Neural progenitor cell (in vitro differentiated cells): Measurements from ENCODE around the gene EPDR1. TPM values are rescaled to one million over a fixed set of nuclear protein-coding genes. Genes with fewer than 3 reads are reported as not detected.
A peak's percentile ranks its signal among the peaks of the same experiment; 100 is the strongest.

Experiments used
- DNase-seq: peaks from one replicate; pipeline ENCODE4 v3.0.0-alpha.2; 2016; ENCODE audit warnings: low spot score
- H2AFZ ChIP-seq: fragments of 200-600 bp; sonication (generic); replicated peaks from 2 replicates; pipeline ENCODE4 v1.6.1; 2016; ENCODE audit warnings: antibody characterized with exemption
- H3F3A ChIP-seq: fragments of 200-600 bp; sonication (generic); 2 replicates; pipeline ENCODE4 v1.6.1; 2016; ENCODE audit warnings: antibody characterized with exemption, low read depth
- H3K27ac ChIP-seq: fragments of 200-600 bp; sonication (generic); 2 replicates; pipeline ENCODE4 v1.5.1; 2016; ENCODE audit warnings: mild to moderate bottlenecking
- H3K27me3 ChIP-seq: fragments of 200-600 bp; sonication (generic); 2 replicates; pipeline ENCODE4 v1.6.1; 2016; ENCODE audit warnings: mild to moderate bottlenecking, moderate library complexity
- H3K36me3 ChIP-seq: fragments of 200-600 bp; sonication (generic); 2 replicates; pipeline ENCODE4 v1.5.1; 2016
- H3K4me1 ChIP-seq: fragments of 200-600 bp; sonication (generic); 2 replicates; pipeline ENCODE4 v1.6.1; 2016; ENCODE audit warnings: mixed run types
- H3K4me2 ChIP-seq: fragments of 200-600 bp; sonication (generic); 2 replicates; pipeline ENCODE4 v1.6.1; 2016
- H3K4me3 ChIP-seq: fragments of 200-600 bp; sonication (generic); 2 replicates; pipeline ENCODE4 v1.5.1; 2016
- H3K79me2 ChIP-seq: fragments of 200-600 bp; sonication (generic); 2 replicates; pipeline ENCODE4 v1.6.1; 2016; ENCODE audit warnings: low read depth
- H3K9ac ChIP-seq: fragments of 200-600 bp; sonication (generic); 2 replicates; pipeline ENCODE4 v1.6.1; 2016
- H3K9me3 ChIP-seq: fragments of 200-600 bp; sonication (generic); 2 replicates; pipeline ENCODE4 v1.5.1; 2016; ENCODE audit warnings: low read depth
- H4K20me1 ChIP-seq: fragments of 200-600 bp; sonication (generic); 2 replicates; pipeline ENCODE4 v1.6.1; 2016; ENCODE audit warnings: low read depth
- H3K27ac Mint-ChIP-seq: 3 replicates; pipeline ENCODE4 v1.8.0; 2021; ENCODE audit warnings: mixed read lengths
- H3K27me3 Mint-ChIP-seq: 2 replicates; pipeline ENCODE4 v1.8.0; 2022; ENCODE audit warnings: low read depth, mild to moderate bottlenecking, inconsistent platforms, moderate library complexity, mixed read lengths; ENCODE audit not compliant: insufficient read depth
- H3K36me3 Mint-ChIP-seq: 3 replicates; pipeline ENCODE4 v1.8.0; 2021; ENCODE audit warnings: mixed read lengths
- H3K4me1 Mint-ChIP-seq: 3 replicates; pipeline ENCODE4 v1.8.0; 2021; ENCODE audit warnings: mixed read lengths
- H3K4me3 Mint-ChIP-seq: 3 replicates; pipeline ENCODE4 v1.8.0; 2021; ENCODE audit warnings: mild to moderate bottlenecking, moderate library complexity, mixed read lengths
- H3K9me3 Mint-ChIP-seq: 3 replicates; pipeline ENCODE4 v1.8.0; 2020; ENCODE audit warnings: mixed read lengths
- EZH2 ChIP-seq: fragments of 200-600 bp; sonication (generic); IDR thresholded peaks from 2 replicates; pipeline ENCODE4 v1.6.1; 2017; ENCODE audit warnings: antibody characterized with exemption, mild to moderate bottlenecking, moderate library complexity
- EZH2phosphoT487 ChIP-seq: fragments of 200-600 bp; sonication (generic); IDR thresholded peaks from 2 replicates; pipeline ENCODE4 v1.6.1; 2017; ENCODE audit warnings: antibody characterized with exemption
- total RNA-seq: library from RNA; depleted of rRNA; stranded (reverse); fragments of >200 nt; gene quantifications from 2 replicates; pipeline ENCODE4 v1.2.3, GENCODE V29; 2015; ENCODE audit warnings: low replicate concordance
- TF ChIP-seq, protein P1 (sequence below): fragments of 200-600 bp; sonication (generic); IDR thresholded peaks from 2 replicates; pipeline ENCODE4 v1.5.1; 2017; ENCODE audit warnings: antibody characterized with exemption, mild to moderate bottlenecking

EPDR1 gene
- total RNA-seq, 1 donor from 2014 or later = 6.8 TPM

DNA sequence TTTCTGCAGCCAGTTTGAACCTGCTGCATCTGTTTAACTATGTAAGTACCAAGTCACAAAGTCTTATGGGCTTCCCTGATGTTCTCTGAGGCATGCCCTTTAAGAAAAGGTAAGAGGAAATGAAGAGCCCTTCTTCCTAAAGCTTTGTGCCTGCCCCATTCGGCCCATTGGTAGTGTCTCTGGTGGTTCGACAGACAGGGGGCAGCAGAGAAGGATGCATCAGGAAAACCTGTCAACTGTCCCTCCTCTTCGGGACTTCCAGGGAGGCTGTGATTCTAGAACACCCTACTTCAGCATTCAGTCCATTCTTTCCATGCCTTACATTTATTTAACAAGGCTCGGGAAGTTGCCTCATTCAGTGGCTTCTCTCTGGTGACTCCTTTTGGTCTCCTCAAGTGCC, 1.9 kb upstream of the EPDR1 start:
- no peaks in the 10 kb centered on the region for H3K36me3 Mint-ChIP-seq
- peaks cover 18% of the 10 kb centered on the region for H3K4me1 Mint-ChIP-seq
- no peak for DNase-seq
- Histone ChIP-seq H3K4me1 (no peaks in the 10 kb centered on the region), H3K9me3 (no peaks in the 10 kb centered on the region), H3K4me2 (no peak overlapping the region), H3K79me2 (no peaks in the 10 kb centered on the region), H3F3A (no peaks in the 10 kb centered on the region), H2AFZ (no peak overlapping the region), H3K36me3 (no peaks in the 10 kb centered on the region), H3K27ac (no peak overlapping the region), H3K4me3 (no peak overlapping the region), H3K9ac (no peak overlapping the region), H3K27me3 (peaks cover 79% of the 10 kb centered on the region), H4K20me1 (no peaks in the 10 kb centered on the region)
- H3K27ac Mint-ChIP-seq = no peak overlapping the region
- no peaks in the 10 kb centered on the region for H3K9me3 Mint-ChIP-seq
- no peak overlapping the region for H3K4me3 Mint-ChIP-seq
- H3K27me3 Mint-ChIP-seq = peaks cover 44% of the 10 kb centered on the region
- TF ChIP-seq EZH2phosphoT487 = no peak
- no peak for TF ChIP-seq EZH2
- TF ChIP-seq, protein P1, sequence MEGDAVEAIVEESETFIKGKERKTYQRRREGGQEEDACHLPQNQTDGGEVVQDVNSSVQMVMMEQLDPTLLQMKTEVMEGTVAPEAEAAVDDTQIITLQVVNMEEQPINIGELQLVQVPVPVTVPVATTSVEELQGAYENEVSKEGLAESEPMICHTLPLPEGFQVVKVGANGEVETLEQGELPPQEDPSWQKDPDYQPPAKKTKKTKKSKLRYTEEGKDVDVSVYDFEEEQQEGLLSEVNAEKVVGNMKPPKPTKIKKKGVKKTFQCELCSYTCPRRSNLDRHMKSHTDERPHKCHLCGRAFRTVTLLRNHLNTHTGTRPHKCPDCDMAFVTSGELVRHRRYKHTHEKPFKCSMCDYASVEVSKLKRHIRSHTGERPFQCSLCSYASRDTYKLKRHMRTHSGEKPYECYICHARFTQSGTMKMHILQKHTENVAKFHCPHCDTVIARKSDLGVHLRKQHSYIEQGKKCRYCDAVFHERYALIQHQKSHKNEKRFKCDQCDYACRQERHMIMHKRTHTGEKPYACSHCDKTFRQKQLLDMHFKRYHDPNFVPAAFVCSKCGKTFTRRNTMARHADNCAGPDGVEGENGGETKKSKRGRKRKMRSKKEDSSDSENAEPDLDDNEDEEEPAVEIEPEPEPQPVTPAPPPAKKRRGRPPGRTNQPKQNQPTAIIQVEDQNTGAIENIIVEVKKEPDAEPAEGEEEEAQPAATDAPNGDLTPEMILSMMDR = peak; percentile 34

DNA sequence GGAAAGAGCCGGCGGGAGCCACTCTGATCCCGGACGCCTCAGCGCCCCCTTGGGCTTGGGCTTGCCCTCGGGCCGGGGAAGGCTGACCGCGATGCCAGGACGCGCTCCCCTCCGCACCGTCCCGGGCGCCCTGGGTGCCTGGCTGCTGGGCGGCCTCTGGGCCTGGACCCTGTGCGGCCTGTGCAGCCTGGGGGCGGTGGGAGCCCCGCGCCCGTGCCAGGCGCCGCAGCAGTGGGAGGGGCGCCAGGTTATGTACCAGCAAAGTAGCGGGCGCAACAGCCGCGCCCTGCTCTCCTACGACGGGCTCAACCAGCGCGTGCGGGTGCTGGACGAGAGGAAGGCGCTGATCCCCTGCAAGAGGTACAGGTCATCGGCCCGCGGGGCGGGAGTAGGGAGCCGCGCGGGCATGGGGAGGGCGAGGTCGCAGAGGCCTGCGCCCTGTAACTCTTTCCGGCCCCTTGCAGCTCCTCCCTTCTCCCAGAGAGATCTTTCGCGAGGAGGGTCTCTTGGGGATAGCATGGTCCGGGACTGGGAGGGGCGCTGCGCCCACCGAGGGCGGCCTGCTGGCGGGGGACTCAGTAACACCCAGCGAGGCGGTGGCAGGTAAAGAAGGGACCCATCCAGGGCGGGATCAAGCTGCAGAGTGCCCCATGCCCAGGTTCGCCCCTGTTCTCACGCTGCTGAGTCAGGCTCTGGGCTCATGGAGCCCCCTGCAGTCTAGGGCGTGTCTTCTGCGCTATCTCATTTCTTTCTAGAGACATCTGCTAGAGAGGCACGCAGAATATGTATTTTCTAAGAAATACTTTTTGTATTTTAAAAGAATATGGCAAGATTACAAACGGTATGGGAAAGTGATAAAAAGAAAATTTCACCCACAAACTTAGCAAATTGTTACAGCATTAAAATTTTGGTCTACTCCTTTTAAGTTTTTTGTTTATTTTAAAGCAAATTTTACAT, 687 bp downstream of the EPDR1 start:
- Histone ChIP-seq H3K9ac (no peak overlapping the region), H3K4me1 (no peaks in the 10 kb centered on the region), H4K20me1 (no peaks in the 10 kb centered on the region), H3K9me3 (peaks cover 9% of the 10 kb centered on the region), H2AFZ (peak overlapping the region; percentile 96), H3K27ac (no peak overlapping the region), H3K79me2 (no peaks in the 10 kb centered on the region), H3K4me2 (peak overlapping the region; percentile 83), H3K4me3 (peak overlapping the region; percentile 65), H3K36me3 (no peaks in the 10 kb centered on the region), H3K27me3 (peaks cover 53% of the 10 kb centered on the region), H3F3A (no peaks in the 10 kb centered on the region)
- Mint-ChIP-seq H3K4me1 (peaks cover 18% of the 10 kb centered on the region), H3K27me3 (peaks cover 35% of the 10 kb centered on the region), H3K27ac (no peak overlapping the region), H3K36me3 (peaks cover under 1% of the 10 kb centered on the region), H3K4me3 (peak overlapping the region; percentile 91), H3K9me3 (peaks cover 5% of the 10 kb centered on the region)
- TF ChIP-seq EZH2phosphoT487 (no peak), EZH2 (peak; percentile 38)
- TF ChIP-seq, protein P1 = peak; percentile 30
- DNase-seq = peak; percentile 70

DNA sequence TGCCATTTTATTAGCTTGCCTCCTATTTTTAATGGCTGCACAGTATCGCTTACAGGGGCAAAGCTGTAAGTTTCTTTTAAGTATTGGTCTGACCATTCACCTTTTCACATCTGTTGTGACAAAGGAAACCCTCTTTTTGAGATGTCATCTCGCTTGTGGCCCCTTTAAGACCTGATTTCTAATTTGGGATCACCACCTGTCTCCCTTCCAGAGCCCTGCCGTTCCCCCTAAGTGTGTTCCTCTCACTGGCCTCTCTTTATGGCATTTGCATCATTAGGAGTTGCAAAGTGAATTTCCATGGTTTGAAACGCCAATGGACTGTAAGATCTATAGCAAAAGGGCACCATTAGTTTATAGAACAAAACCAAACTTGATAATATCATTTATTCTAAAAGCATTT, 1.4 kb downstream of the EPDR1 start:
- Mint-ChIP-seq H3K36me3 (peaks cover 1% of the 10 kb centered on the region), H3K9me3 (peaks cover 11% of the 10 kb centered on the region), H3K27ac (no peak overlapping the region), H3K4me1 (peaks cover 18% of the 10 kb centered on the region), H3K4me3 (peak overlapping the region; percentile 88), H3K27me3 (peaks cover 31% of the 10 kb centered on the region)
- Histone ChIP-seq H4K20me1 (no peaks in the 10 kb centered on the region), H3K9me3 (peaks cover 9% of the 10 kb centered on the region), H3K9ac (no peak overlapping the region), H3K4me3 (no peak overlapping the region), H3K4me2 (peak overlapping the region; percentile 83), H3K36me3 (no peaks in the 10 kb centered on the region), H3K27me3 (peaks cover 46% of the 10 kb centered on the region), H3K27ac (no peak overlapping the region), H3K79me2 (no peaks in the 10 kb centered on the region), H3F3A (no peaks in the 10 kb centered on the region), H2AFZ (no peak overlapping the region), H3K4me1 (no peaks in the 10 kb centered on the region)
- TF ChIP-seq EZH2 (no peak), EZH2phosphoT487 (no peak)
- TF ChIP-seq, protein P1 = no peak
- DNase-seq = no peak
